BJ (cell line): ENCODE data around the gene SYNGAP1. TPM values are rescaled to one million over a fixed set of nuclear protein-coding genes. Genes with fewer than 3 reads are reported as not detected.

ENCODE experiments used
- CTCF ChIA-PET: fragments of 350-600 bp; formaldehyde crosslinking; extraction: SDS; loops from one replicate; lab custom pipeline; 2021; ENCODE audit warnings: antibody characterized with exemption, inconsistent platforms; lab: Yijun Ruan, JAX
- POLR2A ChIA-PET: fragments of 300-600 bp; sonication (Branson Sonifier 250); formaldehyde crosslinking; extraction: SDS; loops from one replicate; lab custom pipeline; 2021; ENCODE audit warnings: antibody characterized with exemption; lab: Charles Lee
- DNase-seq: peaks from one replicate; pipeline ENCODE4 v3.0.0-alpha.2; 2011; ENCODE audit warnings: low read depth
- H3K27me3 ChIP-seq: 2 replicates; pipeline ENCODE4 v1.6.0; 2011; ENCODE audit warnings: low read length; ENCODE audit not compliant: control insufficient read depth, insufficient read depth
- H3K36me3 ChIP-seq: 2 replicates; pipeline ENCODE4 v1.5.1; 2011; ENCODE audit warnings: low read length; ENCODE audit not compliant: control insufficient read depth, insufficient read depth
- H3K4me3 ChIP-seq: 2 replicates; pipeline ENCODE4 v1.5.1; 2011; ENCODE audit warnings: low read depth, mild to moderate bottlenecking, control low read depth, low read length
- polyA plus RNA-seq: library from polyadenylated mRNA; depleted of rRNA; stranded (reverse); fragments of >200 nt; gene quantifications from 2 replicates; pipeline ENCODE4 v1.2.3, GENCODE V29; 2011
- TF ChIP-seq, protein P1 (sequence below): IDR thresholded peaks from 2 replicates; pipeline ENCODE4 v1.5.1; 2011; ENCODE audit warnings: low read depth, mild to moderate bottlenecking, control low read depth, inconsistent platforms, low read length, moderate library complexity; ENCODE audit not compliant: insufficient read depth

SYNGAP1 gene
- polyA plus RNA-seq, 1 experiment: 5.7 TPM

DNA sequence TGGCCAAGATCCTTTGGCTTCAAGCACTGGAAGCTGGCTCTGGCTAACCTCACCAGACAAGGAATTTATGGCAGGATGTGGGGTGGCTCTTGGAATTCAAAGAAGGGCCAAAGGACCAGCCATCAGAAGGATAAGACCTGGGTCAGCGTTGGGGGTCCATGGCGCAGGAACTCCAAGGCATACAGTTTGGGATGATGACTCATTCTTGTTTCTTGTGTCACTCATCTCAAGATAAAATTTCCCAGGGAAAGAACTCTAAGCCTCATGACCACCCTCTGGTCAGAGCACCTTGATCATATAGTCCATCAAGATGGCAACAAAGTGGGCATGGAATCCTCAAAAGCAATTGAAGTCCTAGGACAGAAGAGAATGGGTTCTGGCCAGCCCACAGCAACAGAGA lies 39.4 kb downstream of the SYNGAP1 start:
- ChIA-PET CTCF (interaction anchor here (0.7 kb wide), 1 partner anchor 75 kb away, joined by 3 read pairs; no protein-coding TSS in a partner anchor), POLR2A (no interaction called here)
- no peak for DNase-seq
- Histone ChIP-seq H3K27me3 (no peaks in the 10 kb centered on the region), H3K36me3 (peaks cover 2% of the 10 kb centered on the region; the same call in 1 of the 2 replicates), H3K4me3 (no peak overlapping the region)
- TF ChIP-seq, protein P1, sequence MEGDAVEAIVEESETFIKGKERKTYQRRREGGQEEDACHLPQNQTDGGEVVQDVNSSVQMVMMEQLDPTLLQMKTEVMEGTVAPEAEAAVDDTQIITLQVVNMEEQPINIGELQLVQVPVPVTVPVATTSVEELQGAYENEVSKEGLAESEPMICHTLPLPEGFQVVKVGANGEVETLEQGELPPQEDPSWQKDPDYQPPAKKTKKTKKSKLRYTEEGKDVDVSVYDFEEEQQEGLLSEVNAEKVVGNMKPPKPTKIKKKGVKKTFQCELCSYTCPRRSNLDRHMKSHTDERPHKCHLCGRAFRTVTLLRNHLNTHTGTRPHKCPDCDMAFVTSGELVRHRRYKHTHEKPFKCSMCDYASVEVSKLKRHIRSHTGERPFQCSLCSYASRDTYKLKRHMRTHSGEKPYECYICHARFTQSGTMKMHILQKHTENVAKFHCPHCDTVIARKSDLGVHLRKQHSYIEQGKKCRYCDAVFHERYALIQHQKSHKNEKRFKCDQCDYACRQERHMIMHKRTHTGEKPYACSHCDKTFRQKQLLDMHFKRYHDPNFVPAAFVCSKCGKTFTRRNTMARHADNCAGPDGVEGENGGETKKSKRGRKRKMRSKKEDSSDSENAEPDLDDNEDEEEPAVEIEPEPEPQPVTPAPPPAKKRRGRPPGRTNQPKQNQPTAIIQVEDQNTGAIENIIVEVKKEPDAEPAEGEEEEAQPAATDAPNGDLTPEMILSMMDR: no peak

DNA sequence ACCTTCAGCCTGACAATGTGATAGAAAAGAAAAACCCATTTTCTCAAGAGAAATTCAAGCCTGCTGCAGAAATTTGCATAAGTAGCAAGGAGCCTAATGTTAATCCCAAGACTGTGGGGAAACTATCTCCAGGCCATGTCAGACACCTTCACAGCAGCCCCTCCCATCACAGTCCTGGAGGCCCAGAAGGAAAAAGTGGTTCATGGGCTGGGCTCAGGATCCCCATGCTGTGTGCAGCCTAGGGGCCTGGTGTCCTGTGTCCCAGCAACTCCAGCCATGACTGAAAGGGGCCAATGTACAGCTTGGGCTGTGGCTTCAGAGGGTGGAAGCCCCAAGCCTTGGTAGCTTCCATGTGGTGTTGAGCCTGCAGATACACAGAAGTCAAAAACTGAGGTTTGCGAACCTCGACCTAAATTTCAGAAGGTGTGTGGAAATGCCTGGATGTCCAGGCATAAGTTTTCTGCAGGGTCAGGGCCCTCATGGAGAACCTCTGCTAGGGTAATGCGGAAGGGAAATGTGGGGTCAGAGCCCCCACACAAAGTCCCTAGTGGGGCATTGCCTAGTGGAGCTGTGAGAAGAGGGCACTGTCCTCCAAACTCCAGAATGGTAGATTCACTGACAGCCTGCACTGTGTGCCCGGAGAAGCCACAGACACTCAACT lies 46.3 kb downstream of the SYNGAP1 start:
- CTCF ChIA-PET: no interaction called here
- TF ChIP-seq, protein P1: no peak

DNA sequence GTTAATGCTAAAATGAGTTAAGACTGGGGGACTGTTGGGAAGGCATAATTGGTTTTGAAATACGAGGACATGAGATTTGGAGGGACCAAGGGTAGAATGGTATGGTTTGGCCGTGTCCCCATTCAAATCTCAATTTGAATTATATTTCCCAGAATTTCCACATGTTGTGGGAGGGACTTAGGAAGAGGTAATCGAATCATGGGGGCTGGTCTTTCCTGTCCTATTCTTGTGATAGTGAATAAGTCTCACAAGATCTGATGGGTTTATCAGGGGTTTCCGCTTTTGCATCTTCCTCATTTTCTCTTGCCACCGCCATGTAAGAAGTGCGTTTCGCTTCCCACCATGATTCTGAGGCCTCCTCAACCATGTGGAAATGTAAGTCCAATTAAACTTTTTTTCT lies 47.2 kb downstream of the SYNGAP1 start:
- H3K4me3 ChIP-seq: no peak overlapping the region
- DNase-seq: no peak
- ChIA-PET CTCF (interaction anchor here (1.8 kb wide), 1 partner anchor 13 kb away, joined by 4 read pairs; the partner anchor contains the start of gene ZBTB9), POLR2A (no interaction called here)
- no peaks in the 10 kb centered on the region for H3K36me3 ChIP-seq
- 0 out of 2 replicates have a peak, but pooled peaks cover 2% of the 10 kb centered on the region for H3K27me3 ChIP-seq
- TF ChIP-seq, protein P1: no peak

More for the DNA sequence above, 46.3 kb downstream of the SYNGAP1 start:
- no peak overlapping the region for H3K4me3 ChIP-seq
- no peaks in the 10 kb centered on the region for H3K36me3 ChIP-seq
- POLR2A ChIA-PET: no interaction called here
- H3K27me3 ChIP-seq: 0 out of 2 replicates have a peak, but pooled peaks cover 2% of the 10 kb centered on the region
- DNase-seq: no peak

DNA sequence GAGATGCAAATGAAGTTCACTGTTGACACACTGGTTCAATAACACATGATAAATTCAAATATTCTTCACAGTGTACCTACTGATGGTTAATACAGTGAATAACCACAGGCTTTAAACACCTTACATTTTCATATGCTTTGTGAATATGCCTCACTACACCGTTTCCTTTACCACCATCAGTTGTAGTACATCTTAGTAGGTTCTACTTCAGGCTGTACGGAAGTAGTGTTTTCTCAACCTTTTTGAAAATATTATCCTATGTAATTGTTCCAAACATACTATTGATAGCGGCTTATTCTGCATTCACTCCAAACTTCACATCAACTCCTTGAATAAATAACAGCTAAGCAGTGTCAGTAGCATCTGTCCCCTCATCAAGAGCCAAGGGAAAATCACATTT lies 49.8 kb downstream of the SYNGAP1 start:
- no peak for DNase-seq
- H3K27me3 ChIP-seq: 0 out of 2 replicates have a peak, but pooled peaks cover 3% of the 10 kb centered on the region
- TF ChIP-seq, protein P1: no peak
- ChIA-PET CTCF (no interaction called here), POLR2A (no interaction called here)
- no peaks in the 10 kb centered on the region for H3K36me3 ChIP-seq
- H3K4me3 ChIP-seq: no peak overlapping the region

DNA sequence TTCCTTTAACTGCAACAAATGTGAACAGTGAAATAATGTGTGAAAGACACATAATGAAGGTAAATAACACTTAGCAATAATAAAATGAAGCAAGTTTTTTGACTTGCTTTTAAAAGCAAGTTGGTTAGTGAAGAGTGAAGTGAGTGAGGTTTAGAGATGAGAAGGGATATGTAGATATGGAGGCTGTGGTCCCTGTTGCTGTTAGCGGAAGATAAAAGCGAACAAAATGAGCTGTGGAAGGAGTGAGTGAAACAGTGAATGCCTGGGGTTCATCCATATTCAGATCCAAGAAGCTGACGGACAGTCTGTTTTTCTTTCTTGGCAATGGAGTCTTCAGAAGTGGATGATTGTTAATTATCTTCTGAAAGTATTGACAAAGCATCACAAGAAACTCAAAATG lies 58.0 kb downstream of the SYNGAP1 start:
- ChIA-PET CTCF (interaction anchor here (0.8 kb wide), 1 partner anchor 37 kb away, joined by 5 read pairs; no protein-coding TSS in a partner anchor), POLR2A (no interaction called here)
- Histone ChIP-seq H3K36me3 (no peaks in the 10 kb centered on the region), H3K27me3 (peaks cover 9% of the 10 kb centered on the region), H3K4me3 (no peak overlapping the region)
- TF ChIP-seq, protein P1: no peak
- no peak for DNase-seq
